Stimulated activated CD4-positive, alpha-beta T cell treated with anti-CD3 and anti-CD28 coated beads, Interleukin-1b, Interleukin-23, amount 100 ng/mL, for 48 hours (primary cell): Measurements from ENCODE around the gene ZFAND6.
A peak's percentile ranks its signal among the peaks of the same experiment; 100 is the strongest.

Experiments used
- DNase-seq: peaks from one replicate; pipeline ENCODE4 v3.0.0-alpha.2; 2020

ZFAND6 gene

DNA sequence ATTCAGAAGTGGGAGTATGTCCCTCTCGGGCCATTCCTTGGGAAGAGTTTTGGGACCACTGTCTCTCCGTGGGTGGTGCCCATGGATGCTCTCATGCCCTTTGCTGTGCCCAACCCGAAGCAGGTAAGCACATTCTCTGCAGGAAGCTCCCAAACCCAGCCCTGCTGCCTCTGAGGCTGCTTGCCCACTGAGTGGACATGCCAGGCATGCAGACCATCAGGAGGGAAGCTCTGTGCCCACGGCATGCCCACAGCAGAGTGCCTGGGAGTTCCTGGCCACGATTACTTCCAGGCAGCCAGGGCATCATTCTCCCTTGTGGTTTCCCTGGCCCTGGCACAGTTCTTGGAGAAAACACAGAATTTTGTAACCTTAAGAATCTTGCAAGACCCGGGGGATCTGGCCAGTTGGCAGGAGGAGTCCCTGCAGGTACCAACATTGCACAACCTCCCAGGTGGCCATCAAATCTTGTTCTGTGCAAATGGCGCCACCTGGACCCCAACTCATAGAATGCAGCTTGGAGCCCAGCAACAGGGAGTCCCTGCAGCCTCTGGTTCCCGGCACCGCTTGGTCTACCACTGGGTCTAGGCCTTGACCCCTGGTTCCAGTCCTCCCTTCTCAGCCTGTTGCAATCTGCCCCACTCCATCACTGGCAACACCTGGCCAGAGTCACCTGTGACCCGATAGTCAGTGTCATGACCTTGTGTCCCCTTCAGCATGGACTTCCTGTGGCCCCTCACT, 113.7 kb downstream of the ZFAND6 start:
- peak; percentile 76 for DNase-seq

DNA sequence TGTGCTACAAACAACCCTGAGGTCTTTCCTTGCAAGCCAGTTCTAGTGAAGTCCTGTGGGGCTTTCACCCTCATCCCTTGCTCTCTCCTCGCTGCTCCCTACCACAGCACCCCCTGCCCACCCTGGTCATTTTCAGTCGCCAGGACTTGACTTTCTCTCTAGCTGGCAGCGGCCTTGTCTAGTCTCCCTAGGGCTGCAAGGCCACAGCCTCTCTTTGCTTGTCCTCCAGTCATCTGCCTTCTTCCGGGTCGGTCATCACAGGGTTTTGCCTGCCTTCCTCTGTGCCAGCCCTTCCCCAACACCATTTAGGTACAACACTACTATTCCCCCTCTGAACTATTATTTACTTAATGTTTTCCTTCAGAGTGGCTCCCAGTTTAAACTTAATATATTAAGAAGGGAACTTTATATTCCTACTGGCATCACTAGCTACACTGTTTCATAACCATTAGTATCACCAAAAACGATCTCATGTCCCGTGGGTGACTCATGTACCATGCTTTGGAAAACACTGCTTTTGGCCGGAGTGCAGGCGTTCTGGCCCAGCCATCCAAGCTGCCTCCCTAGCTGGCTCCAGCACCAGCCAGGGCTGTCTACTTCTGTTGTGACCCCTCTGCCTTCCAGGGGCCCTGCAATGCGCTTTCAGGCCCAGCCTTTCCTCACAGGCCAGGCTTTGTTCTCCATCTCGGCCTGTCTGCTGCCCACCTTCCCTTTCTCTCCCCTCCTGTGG, 114.7 kb downstream of the ZFAND6 start:
- DNase-seq = no peak

DNA sequence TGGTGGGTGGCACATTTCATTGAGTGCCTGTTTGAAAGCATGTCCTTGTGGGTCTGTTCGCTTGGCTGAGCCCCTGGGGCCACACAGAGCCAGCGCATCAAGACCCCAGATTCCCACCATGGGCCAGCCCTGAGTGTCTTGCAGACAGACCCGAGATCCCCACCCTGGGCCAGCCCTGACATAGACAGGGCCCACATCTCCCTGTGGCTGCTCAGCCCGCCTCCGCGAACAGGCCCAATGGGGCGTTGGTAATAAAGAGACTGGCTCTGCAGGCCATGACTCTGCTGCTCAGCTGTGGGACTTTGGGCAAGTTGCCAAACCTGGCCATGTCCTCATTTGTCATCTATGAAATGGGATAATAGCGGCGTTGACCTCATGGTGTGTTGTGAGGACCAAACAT, 116.0 kb downstream of the ZFAND6 start:
- no peak for DNase-seq

DNA sequence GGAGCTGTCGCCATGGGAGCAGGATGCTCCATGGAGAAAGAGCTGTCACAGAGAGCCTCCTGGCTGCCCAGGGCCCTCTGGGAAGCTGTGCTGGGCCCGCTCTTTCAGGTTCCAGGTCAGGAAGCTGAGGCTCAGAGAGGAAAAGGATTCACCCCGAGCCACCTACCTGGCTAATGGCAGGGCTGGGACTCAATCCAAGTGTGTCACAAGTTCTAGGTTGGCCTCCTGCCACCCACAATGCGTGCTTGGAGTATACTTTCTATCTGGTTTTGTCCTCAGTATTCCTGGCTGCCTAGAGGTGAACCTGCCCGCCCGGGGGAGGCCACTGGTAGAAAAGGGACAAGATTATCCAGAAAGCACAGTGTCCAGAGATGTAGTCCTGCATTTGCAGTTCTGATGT, 117.0 kb downstream of the ZFAND6 start:
- no peak for DNase-seq

DNA sequence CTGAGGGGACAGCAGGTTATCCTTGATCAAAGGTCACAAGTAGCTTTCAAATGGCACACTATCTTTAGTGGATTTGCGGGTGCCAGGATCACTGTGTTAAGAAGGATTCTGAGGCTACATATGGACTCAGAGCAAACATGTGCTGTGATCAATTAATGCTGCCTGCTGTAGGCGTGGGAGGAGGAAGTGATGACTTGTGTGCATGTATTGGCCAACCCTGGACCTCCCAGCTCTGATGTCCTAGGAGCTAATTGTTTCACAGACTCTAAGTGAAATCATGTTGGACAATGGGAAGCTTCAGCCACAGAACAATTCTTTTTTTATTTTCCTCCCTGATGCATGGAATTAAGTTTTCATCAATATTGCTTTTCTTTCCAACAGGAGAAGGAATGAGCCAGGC, 117.7 kb downstream of the ZFAND6 start:
- no peak for DNase-seq

DNA sequence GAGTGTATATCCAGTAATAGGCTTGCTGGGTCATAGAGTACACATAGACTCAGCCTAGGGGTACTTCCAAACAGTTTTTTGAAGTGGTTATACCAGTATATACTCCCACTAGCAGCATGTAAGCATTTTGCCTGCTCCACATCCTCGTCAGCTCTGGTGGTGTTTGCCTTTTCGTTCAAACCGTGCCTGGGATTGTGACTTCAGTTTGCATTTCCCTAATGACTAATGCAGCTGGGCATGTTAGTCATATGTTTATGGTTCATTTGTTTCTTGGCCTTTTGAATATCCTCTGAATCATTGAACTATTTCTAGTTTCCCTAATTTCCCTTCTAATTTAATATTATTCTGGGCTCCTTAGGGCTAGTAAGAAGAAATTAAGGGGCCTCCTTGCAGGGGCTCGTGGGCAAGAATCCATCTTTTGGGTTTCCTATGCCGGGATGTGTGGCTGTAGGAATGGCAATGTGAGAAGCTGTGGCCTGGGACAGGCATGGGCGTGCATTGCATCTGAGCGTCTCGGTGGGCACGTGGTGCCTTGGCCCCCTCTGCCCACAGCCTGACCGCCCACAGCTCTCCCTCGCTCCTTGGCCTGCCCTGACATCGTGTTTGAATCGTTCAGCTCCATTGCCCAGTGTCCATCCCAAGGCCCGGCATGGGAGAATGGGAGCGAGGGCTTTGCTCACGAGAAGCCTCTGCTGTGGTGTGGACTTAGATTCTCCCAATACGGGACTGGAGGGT, 119.7 kb downstream of the ZFAND6 start:
- DNase-seq = no peak

DNA sequence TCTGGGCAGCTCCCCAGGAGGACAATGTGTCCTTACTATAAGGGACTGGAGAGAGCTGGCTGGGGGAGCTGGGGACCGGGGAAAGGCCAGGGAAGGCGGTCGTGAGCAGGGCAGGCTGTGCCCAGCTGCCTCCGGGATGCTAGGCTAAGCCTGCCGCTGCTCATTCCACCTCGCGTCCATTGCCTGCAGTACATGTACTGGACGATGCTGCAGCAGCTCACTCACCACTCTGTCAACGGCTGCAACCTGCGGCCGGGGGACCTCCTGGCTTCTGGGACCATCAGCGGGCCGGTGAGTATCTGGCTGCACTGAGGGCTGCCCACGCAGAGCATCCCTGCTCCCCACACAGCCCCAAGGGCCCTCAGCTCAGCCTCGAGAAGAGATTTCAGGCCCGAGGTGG, 120.5 kb downstream of the ZFAND6 start:
- no peak for DNase-seq

DNA sequence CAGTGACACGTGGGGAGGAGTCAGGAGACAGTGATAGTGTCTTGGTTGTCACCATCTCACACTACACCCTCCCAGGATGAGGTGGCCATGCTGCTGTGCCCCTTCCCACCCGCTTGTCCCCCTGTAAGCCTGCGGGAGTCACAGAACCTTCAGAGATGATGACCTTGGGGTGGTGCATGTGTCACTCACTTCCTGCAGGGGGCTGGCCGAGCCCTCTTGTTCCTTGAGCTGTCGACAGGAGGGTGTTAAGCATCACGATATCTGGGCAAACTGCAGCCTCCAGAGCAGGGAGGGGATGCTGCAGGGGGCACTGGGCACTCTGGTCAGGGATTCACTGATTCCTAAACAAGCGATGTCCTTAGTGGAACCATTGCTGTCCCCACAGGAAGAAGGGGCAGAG, 121.0 kb downstream of the ZFAND6 start:
- no peak for DNase-seq

DNA sequence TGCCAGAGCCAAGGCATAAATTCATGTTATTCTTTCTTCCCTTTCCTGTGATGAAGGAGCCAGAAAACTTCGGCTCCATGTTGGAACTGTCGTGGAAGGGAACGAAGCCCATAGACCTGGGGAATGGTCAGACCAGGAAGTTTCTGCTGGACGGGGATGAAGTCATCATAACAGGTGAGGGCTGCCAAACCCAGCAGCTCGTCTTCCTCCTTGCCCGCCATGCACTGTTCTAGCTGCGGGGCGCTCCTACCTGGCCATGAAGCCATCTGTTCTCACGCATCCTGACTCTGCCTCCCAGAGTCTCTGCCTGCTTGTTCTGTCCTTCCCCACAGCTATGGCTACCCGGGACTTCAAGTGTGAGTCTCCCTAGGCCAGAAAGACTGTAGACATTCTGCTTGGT, 121.5 kb downstream of the ZFAND6 start:
- no peak for DNase-seq

DNA sequence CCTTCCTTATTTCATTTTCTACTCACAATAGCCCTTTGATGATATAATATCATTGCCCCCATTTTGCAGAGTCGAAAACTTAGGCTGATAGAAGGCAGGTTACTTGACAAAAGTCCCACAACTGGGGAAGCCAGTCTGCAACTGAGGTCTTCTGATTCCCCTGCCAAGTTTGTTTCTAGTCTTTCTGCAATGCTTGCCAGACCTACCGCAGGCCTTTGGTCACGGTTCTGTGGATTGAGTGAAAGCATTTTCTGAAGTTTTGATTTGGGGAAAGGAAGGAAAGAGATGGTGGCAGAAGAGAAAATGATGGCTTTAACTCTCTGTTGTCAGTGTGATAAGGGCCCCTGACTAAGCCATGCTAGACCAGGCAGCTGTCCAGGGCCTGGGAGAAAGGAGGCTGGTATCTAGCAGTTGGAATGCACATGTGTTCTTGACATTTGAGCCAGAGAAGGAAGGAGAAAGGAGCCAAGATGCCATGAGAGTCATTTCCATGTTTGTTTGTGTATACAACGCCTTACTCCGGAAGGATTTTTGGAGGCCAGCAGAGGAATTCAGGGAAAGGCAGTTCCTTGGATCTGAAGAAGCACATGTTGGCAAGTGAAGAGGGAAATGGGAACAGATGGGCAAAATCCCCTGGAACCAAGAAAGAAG, 123.3 kb downstream of the ZFAND6 start:
- no peak for DNase-seq

DNA sequence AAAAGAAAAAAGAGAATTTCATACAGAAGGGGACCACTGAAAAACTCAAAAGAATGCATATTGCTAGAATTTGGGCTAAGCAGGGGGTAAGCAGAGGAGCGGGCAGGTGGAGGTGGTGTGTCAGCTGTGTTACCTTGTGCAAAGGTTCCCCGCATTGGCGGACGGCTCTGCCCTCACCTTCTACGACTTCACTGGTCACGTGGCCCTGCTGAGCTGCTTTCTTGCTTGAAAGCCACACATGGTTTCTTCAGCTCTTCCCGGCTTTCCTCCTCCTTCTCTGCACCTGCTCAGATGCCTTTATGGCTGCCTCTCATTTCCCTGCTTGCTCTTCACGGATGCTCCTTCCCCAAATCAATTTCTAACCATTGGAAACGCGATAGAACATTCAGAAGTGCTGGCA, 123.8 kb downstream of the ZFAND6 start:
- no peak for DNase-seq

DNA sequence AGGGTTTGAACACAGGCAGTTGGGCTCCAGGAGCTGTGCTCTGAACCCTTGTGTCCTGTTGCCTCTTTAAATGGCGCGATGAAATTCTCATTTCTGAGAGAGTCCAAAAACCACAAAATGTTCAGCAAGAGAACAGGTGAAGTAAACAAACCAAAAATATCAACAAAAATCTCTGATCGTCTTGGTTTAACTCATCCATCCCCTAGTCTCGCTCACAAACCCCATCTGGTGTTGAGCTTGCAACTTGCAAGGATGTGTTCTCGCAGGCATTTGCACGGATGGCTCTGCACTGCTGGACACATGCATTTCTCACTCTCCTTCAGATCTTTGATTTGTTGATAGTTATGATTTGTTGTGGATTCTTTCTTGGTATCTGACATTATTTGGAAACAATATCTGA, 124.4 kb downstream of the ZFAND6 start:
- DNase-seq = no peak

DNA sequence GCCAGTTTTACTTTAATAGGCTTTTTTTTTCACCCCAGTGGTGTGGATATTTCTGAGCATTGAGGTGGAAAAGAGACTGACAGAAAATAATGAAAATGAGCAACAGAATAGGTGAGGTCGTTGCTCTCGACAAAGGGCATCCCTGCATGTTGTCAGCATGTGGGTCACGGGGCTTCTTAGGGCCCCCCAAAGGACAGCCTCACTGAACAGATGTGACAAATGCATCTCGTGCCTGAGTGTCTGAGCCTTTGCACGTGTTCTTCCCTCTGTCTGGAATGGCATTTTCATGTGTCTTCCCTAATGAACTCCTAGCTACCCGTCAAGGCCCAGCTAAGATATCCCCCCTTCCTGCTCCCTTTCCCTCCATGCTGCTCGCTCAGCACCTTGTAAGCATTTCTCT, 125.1 kb downstream of the ZFAND6 start:
- no peak for DNase-seq

DNA sequence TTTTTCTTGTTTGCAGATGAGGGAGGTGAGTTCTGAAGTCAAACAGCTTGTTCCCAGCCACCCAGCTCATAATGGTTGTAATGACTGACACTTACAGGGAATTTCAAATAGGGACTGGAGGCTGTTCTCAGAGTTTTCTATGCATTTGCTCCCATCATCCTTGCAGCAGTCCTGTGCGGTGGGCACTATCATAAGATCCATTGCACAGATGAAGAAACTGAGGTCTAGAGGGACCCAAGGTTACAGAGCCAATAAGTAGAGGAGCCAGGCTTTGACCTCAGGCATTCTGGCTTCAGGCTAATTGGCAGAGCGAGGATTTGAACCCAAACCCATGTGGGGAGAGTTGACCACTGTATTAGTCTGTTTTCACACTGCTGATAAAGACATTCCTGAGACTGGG, 125.7 kb downstream of the ZFAND6 start:
- DNase-seq = no peak

DNA sequence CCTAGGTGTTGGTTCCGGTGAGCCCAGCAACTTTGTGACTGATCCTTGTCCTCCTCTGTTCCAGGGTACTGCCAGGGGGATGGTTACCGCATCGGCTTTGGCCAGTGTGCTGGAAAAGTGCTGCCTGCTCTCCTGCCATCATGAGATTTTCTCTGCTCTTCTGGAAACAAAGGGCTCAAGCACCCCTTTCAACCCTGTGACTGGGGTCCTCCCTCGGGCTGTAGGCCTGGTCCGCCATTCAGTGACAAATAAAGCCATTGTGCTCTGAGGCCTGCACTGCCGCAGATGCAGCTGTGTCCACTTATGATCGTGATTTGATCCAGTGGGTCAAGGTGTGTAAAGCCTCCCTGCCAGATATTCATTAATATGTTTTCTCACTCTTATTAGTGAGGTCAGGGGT, 126.6 kb downstream of the ZFAND6 start:
- DNase-seq = no peak

DNA sequence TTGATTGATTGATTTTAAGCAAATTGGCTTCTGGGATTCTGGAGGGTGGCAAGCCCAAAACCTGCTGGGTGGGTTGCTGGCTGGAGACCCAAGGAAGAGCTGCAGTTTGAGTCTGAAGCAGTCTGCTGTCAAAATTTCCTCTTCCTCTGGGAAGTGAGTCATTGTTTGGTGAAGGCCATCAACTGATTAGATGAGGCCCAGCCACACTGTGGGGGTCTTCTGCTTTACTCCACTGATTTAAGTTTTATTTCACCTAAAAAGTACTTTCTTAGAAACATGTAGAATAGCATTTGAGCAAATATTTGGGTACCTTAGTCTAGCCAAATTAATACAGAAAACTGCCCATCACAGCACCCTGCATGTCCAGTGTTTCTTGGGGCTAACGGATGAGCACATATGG, 127.1 kb downstream of the ZFAND6 start:
- DNase-seq = no peak
